Measurements from ENCODE around the gene RCBTB2.

RCBTB2 gene

GRCh38 chr13:48562296-48563066, 29.6 kb upstream of the RCBTB2 start:
- DNase-seq, result no peak

- no peak for DNase-seq
Observed at GRCh38 chr13:48561466-48562235, 28.8 kb upstream of the RCBTB2 start.

DNA sequence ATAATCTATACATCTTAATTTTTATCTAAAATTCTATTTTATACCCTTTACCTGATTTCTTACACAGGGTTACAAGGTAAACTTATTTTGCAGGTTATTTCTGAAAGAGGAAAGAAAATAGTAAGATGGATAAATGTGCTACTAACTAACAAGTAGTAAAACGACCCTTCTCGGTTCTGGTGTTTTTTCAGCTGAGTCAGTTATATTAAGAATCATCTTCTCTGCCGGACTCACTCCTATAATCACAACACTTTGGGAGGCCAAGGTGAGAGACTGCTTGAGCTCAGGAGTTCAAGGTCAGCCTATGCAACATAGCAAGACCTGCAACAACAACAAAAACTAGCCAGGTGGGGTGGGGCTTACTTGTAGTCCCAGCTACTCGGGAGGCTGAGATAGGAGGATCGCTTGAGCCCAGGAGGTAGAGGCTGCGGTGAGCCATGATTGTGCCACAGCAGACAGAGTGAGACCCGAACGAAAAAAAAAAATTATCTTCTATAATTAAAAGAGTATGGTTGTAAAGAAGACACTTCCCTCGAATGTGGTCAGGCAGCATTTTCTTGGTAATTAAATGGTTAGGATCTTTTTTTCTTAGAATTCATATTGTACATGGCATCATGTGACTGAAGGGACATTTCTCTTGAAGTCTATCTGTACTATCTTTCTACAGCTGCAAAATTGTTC, 27.9 kb upstream of the RCBTB2 start:
- no peak for DNase-seq

DNA sequence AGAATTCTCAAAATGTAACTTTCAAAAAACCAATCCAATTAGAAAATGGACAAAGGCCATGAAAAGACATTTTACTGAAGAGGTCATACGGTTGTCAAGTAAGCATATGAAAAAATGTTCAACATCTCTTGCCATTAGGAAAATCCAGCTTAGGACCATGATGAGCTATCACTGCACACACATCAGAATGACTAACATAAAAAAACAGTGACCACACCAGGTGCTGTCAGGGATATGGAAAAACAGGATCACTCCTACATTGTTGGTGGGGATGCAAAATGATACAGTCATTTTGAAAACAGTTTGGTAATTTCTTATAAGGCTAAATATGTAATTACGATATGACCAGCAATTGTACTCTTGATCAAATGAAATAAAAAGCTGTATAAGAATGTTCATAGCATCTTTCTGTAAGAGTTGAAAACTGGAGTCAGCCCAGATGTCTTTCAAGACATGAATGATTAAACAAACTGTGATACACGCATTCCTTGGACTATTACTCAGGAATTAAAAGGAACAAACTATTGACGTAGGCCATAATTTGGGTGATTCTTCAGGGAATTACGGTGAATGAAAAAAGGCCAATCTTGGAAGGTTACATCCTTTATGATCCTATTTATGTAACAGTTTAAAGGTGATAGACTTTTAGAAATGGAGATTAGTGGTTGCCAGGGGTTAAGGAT, 26.9 kb upstream of the RCBTB2 start:
- DNase-seq, result no peak

DNA sequence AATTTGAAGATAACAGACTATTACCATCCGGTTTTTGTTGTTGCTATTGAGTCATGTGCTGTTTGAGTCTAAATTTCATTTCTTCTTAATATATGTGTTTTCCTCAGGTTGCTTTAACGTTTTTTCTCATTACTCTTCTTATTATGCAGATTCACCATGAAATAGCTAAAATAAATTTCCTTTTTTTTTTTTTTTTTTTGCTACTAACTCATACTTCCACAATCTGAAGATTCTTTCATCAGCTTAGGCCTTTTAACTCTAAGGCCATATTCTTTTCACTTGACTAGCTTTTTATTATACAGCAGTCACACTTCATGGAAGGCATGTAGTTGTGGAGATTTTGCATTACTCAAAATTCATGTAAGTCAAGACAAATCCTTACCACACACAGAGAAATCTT, 23.9 kb upstream of the RCBTB2 start:
- DNase-seq, result no peak

- no peak for DNase-seq
Observed at GRCh38 chr13:48555441-48555840, 22.6 kb upstream of the RCBTB2 start.

GRCh38 chr13:48551329-48551728, 18.4 kb upstream of the RCBTB2 start:
- DNase-seq, result no peak

GRCh38 chr13:48549658-48550057, 16.8 kb upstream of the RCBTB2 start:
- no peak for DNase-seq

GRCh38 chr13:48547663-48548092, 14.8 kb upstream of the RCBTB2 start:
- no peak for DNase-seq

GRCh38 chr13:48545608-48546007, 12.7 kb upstream of the RCBTB2 start:
- no peak for DNase-seq

DNA sequence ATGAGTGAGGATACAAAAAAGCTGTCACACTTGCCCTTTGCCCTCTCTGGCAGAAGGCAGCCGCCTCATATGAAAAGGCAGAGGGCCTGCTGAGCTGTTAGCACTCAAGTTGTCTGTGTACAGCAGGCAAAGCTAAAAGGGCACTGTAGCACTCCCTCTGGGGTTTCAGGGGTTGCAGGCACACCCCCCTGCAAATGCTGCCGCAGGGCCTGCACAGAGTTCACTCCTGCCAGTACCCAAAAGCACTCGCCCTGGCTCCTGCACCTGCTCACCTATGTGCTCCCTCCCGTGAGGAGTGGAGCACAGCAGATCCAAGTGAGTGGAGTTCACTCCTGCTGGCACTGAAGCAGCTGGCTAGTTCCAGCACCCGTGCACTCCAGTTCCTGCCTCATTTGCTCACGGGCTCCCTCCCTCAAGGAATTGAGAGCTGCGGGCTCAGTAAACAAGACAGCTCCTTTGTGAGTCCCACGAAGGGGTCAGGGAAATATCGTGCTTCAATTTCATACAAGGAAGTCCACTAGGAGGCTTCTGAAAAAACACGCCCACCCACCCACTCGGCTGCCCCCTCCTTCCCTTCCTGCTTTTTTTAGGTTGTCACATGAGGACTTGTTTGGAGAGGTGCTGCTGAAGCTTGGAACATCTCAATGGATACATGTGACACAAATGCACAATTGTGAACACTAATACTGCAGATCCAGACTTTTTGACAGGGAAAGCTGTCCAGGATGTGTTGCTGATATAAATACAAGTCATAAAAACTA, 9.9 kb upstream of the RCBTB2 start:
- DNase-seq, result peak; percentile 50

DNA sequence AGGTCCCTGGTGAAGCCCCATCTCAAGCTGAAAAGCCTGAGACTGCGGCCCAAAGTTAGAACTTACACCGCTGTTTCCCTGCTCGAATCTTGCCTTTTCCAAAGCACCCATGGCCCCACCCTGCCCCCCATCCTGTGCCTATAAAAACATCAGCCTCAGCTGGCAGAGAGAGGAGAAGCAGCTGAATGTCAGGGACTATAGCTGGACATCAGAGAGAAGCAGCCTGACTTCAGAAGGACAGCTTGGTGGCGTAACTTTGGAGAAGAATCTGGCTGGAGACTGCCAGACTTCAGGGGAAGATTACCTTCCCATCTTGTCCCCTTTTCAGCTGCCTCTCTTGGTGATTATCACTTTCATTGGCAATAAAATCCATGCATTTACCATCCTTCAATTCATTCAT, 9.3 kb upstream of the RCBTB2 start:
- no peak for DNase-seq

DNA sequence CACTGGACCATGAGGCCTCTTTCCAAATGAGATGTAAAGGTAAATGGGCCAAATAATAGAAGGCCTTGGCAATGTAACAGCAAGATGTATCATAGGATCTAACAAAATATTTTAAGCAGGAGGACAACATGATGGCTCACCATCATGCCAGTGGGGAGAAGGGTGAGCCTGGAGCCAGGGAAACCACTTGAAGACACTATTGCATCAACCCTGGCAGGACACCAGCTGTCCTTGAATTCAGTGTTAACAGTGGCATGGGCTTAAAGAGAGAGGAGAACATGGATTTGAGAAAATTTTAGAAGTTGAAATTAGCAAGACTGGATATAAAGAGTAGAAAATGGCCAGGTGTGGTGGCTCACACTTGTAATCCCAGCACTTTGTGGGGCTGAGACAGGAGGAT, 6.7 kb upstream of the RCBTB2 start:
- DNase-seq, result no peak

DNA sequence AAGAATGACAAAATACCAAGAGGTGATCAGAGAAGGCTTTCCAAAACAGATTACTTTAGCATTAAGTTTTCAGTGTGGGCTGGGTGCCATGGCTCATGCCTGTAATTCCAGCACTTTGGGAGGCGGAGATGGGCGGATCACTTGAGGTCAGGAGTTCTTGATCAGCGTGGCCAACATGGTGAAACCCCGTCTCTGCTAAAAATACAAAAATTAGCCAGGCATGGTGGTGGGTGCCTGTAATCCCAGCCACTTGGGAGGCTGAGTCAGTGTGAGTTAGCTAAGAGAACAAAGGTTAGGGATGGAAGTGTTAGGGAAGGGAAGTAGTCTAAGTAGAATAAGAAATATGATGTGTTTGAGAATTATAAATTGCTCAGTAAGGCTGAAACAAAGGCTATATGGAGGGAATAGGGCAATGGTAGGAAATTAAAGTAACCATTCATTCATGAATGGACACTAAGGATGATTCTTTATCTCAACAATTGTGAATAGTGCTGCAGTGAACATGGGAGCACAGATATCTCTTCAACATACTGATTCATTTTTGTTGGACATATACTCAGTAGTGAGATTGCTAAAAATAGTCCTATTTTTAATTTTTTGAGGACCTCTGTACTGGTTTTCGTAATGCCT, 3.9 kb upstream of the RCBTB2 start:
- DNase-seq, result no peak

DNA sequence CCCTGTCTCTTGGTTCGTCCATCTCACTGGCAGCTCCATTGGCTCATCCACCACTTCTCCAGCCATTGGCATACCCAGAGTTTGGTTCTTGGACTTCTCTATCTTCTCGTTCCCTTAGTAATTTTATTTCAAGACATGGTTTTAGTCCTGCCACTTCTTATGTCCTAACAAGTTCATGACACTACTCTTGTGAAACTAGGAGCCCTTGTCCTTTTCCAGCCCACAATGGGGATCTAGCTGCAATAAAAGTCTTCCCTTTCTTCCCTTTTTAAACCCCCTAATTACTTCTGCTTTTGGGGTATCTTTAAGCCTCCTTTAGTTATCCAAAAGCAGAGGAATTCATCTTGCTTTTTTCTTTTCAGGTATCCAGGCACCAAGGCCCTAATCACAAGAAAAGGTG, 2.9 kb upstream of the RCBTB2 start:
- no peak for DNase-seq

- no peak for DNase-seq
Observed at GRCh38 chr13:48534911-48535501, 2.1 kb upstream of the RCBTB2 start.

- DNase-seq, result no peak
Observed at GRCh38 chr13:48533961-48534600, 1.2 kb upstream of the RCBTB2 start.

DNA sequence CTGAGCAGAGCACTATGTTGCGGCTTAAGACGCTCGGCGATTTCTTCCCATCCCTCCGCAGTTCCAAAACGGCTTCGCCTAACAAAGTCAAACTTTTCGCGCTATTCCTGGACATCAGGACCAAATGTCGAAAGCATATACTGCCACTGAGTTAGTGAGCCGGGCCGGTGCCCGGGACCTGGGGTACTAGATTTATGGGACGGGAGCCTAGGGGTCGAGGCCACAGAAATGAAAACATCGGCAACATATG, 699 bp downstream of the RCBTB2 start:
- DNase-seq, result no peak

DNA sequence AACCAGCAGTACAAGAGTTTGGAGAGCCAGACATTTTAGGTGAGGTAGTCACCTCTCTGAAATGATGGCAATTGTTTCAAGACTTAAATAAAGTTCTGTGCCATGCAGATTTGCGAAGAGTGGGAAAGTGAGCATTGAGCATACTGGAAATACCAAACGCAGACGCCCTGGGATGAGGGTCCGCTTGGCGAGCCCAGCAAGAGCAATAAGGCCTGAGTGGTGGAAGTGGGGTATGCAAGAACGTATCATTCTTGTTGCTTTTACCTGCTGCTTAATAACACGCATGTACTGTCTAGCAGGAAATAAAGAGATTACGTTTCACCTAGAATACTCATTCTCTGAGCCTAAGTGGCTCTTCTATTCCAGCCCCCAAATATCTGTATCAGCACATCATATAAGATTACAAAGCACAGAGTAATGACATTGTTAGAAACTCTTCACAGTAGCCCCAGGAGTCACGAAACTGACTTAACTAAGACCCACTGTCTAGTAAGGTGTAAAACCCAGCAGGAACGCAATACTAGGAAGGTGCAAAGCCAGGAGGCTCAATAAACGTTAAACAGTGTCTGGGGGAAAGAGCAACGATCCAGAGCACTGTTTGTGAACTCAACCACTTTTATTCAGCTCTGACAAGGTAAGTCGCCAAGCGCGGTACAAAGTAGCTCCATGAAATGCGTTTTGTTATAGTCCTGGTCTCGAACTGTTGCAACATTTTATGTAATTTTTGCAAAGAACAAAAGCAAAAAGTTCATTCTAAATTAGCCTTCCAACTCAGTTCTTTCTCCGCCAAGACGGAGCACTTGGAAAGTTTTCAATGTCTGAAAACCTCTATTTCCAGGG, 1.2 kb downstream of the RCBTB2 start:
- DNase-seq, result no peak

GRCh38 chr13:48530833-48531232, 2.0 kb downstream of the RCBTB2 start:
- DNase-seq, result no peak
